Breast epithelium (tissue), 3 donors: ENCODE measurements around the gene CDKN1C.

Experiments used
- POLR2A ChIP-seq: fragments of 450-650 bp; IDR thresholded peaks from one replicate; pipeline ENCODE4 v1.6.1; 2016; ENCODE audit warnings: antibody characterized with exemption, mild to moderate bottlenecking, moderate library complexity
- POLR2AphosphoS5 ChIP-seq, 3 donors: sonication (generic); formaldehyde crosslinking; IDR thresholded peaks; one replicate each; pipeline ENCODE4 v1.6.1; 2017; ENCODE audit warnings: antibody characterized with exemption in 3 of 3
- TF ChIP-seq, protein P1 (sequence below), 3 donors: fragments of 450-650 bp; IDR thresholded peaks; one replicate each; pipeline ENCODE4 v1.5.1; 2016 to 2017; ENCODE audit warnings: antibody characterized with exemption in 3 of 3, mild to moderate bottlenecking in 3 of 3, moderate library complexity in 3 of 3

DNA sequence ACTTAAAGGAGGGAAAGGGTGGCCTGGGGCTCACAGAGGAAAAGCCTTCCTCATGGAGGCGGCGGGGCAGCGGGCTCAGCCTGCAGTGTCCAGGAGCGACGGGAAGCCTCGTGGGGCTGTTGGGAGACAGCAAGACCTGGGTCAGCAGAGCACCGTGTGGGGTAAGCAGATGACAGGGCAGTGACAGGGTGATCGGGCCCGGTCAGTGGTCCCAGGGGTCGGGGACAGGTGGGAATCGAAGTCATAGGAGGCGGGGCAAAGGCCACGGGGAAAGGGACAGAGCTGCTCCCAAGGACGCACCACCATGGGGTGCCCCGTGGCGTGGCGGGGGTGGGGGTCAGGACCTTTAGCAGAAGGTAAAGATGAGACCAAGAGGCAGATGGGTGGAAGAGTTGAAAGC is 49.8 kb downstream of the CDKN1C start:
- TF ChIP-seq, protein P1, sequence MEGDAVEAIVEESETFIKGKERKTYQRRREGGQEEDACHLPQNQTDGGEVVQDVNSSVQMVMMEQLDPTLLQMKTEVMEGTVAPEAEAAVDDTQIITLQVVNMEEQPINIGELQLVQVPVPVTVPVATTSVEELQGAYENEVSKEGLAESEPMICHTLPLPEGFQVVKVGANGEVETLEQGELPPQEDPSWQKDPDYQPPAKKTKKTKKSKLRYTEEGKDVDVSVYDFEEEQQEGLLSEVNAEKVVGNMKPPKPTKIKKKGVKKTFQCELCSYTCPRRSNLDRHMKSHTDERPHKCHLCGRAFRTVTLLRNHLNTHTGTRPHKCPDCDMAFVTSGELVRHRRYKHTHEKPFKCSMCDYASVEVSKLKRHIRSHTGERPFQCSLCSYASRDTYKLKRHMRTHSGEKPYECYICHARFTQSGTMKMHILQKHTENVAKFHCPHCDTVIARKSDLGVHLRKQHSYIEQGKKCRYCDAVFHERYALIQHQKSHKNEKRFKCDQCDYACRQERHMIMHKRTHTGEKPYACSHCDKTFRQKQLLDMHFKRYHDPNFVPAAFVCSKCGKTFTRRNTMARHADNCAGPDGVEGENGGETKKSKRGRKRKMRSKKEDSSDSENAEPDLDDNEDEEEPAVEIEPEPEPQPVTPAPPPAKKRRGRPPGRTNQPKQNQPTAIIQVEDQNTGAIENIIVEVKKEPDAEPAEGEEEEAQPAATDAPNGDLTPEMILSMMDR (IDR thresholded peaks at IDR 0.05), result no peak
- TF ChIP-seq POLR2A (no peak), POLR2AphosphoS5 (IDR thresholded peaks at IDR 0.05) (no peak)
